Astrocyte of the spinal cord (primary cell): ENCODE results near the gene ZNF217.
"Not testable (repeated sequence)": the region's sequence is repeated elsewhere in the genome, so short reads cannot be mapped to it uniquely, and the experiment has no call there.

Experiments
- DNase-seq: peaks from one replicate; pipeline ENCODE4 v3.0.0; 2011; ENCODE audit warnings: low read depth, low spot score
- H3K4me3 ChIP-seq: 2 replicates; pipeline ENCODE4 v1.5.1; 2011; ENCODE audit warnings: low read depth, mild to moderate bottlenecking, low read length, moderate library complexity
- in situ Hi-C: cut with HindIII; loops from 2 replicates; pipeline ENCODE4 v1.10.0; 2017; ENCODE audit warnings: low sequenced_read_pairs
- TF ChIP-seq, protein P1 (sequence below): IDR thresholded peaks from 2 replicates; pipeline ENCODE4 v1.5.1; 2012; ENCODE audit warnings: low read depth, mild to moderate bottlenecking, low read length, inconsistent platforms

ZNF217 gene

DNA sequence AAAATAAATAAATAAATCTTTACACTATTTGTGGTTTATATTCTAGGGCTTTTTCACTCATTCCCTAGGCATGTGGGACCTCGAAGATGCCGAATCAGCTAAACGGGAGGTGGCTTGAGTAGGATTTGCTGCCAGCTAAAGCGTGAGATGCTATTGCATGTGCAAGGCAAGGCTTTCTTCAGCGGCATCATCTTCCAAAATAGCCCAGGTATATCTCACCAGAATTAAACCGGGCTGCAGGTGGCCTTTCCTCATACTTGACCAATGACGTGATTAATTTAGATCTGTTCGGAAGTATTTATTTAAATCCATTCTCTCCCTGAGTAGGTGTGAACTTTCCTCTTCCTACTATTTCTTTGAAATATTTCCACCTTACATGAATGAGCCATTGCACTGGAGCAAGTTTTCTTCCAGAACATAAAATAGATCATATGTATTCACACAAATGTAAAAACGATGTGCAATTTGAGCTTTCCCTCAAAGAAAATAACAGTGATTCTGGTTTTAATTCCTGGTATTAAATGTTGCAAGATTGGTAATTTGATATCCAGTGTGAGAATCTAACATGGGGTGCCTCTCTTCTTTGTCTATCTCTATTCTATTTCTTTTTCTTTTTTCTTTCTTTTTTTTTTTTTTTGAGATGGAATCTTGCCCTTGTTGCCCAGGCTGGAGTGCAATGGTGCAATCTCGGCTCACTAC, 24.3 kb upstream of the ZNF217 start:
- H3K4me3 ChIP-seq: no peak overlapping the region
- no peak for DNase-seq
- TF ChIP-seq, protein P1, sequence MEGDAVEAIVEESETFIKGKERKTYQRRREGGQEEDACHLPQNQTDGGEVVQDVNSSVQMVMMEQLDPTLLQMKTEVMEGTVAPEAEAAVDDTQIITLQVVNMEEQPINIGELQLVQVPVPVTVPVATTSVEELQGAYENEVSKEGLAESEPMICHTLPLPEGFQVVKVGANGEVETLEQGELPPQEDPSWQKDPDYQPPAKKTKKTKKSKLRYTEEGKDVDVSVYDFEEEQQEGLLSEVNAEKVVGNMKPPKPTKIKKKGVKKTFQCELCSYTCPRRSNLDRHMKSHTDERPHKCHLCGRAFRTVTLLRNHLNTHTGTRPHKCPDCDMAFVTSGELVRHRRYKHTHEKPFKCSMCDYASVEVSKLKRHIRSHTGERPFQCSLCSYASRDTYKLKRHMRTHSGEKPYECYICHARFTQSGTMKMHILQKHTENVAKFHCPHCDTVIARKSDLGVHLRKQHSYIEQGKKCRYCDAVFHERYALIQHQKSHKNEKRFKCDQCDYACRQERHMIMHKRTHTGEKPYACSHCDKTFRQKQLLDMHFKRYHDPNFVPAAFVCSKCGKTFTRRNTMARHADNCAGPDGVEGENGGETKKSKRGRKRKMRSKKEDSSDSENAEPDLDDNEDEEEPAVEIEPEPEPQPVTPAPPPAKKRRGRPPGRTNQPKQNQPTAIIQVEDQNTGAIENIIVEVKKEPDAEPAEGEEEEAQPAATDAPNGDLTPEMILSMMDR: no peak
- in situ Hi-C loops: no loop called here

DNA sequence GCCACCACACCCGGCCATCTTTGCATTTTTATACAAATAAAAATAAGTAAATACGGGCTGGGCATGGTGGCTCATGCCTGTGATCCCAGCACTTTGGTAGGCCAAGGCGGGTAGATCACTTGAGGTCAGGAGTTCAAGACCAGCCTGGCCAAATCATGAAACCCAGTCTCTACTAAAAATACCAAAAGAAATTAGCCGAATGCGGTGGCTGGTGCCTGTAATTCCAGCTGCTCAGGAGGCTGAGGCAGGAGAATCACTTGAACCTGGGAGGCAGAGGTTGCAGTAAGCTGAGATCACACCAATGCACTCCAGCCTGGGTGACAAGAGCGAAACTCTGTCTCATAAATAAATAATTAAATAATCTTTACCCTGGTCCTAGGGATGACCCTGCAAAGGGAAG, 22.9 kb upstream of the ZNF217 start:
- H3K4me3 ChIP-seq, in situ Hi-C loops, DNase-seq: not testable (repeated sequence)

DNA sequence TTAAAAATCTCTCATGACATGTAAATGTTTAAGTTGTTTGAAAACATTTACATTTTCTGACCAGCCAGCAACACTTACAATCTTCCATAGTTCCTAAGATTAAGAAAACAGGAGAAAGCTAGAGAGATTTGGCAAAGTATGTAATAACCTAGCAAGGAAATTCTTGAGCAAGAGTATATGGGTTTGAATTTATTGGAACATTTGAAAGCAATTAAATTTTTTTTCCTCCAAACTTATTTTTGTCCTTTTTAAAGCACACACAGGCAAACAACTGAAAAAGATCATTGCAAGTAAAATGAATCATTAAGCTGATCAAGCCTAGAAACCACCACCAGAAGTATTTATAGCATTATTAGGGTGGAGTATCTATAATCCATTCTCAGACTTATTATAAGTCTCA, 20.1 kb upstream of the ZNF217 start:
- in situ Hi-C loops: no loop called here
- H3K4me3 ChIP-seq: no peak overlapping the region
- DNase-seq: no peak
- TF ChIP-seq, protein P1: no peak

DNA sequence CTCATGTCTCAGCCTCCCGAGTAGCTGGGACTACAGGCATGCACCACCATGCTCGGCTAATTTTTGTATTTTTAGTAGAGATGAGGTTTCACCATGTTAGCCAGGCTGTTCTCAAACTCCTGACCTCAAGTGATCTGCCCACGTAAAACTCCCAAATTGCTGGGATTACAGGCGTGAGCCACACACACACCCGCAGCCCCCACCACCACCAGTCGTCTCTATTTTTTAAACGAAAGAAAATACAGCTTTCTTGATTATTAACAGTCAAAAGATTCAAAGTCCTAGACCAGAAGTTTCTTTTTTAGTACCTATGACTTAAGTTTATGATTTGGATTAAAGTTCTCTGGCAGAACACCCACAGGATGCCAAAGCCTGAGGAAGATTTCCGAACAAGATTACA, 18.6 kb upstream of the ZNF217 start:
- H3K4me3 ChIP-seq, DNase-seq, in situ Hi-C loops: not testable (repeated sequence)

DNA sequence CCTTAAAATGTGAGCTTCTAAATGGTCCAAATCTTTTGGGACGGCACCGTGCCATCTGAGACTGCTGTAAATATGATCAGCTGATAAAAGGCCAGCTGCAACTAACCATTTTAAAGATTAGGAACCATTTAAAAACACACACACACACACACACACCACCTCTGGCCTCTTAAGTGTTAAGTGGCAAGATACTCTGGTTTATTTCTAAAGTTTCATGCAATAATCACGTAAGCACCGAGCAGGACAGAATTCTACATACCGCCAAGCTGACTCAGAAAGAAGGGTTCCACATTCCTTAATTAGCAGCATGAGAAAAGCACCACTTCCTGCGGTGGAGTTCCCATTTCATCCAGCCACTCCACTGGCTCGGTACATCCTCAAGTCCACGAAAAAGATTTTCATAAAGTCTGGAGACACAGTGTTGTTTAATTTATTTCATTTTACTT, 17.8 kb upstream of the ZNF217 start:
- in situ Hi-C loops: no loop called here
- TF ChIP-seq, protein P1: no peak
- no peak overlapping the region for H3K4me3 ChIP-seq
- DNase-seq: peak; percentile 97

DNA sequence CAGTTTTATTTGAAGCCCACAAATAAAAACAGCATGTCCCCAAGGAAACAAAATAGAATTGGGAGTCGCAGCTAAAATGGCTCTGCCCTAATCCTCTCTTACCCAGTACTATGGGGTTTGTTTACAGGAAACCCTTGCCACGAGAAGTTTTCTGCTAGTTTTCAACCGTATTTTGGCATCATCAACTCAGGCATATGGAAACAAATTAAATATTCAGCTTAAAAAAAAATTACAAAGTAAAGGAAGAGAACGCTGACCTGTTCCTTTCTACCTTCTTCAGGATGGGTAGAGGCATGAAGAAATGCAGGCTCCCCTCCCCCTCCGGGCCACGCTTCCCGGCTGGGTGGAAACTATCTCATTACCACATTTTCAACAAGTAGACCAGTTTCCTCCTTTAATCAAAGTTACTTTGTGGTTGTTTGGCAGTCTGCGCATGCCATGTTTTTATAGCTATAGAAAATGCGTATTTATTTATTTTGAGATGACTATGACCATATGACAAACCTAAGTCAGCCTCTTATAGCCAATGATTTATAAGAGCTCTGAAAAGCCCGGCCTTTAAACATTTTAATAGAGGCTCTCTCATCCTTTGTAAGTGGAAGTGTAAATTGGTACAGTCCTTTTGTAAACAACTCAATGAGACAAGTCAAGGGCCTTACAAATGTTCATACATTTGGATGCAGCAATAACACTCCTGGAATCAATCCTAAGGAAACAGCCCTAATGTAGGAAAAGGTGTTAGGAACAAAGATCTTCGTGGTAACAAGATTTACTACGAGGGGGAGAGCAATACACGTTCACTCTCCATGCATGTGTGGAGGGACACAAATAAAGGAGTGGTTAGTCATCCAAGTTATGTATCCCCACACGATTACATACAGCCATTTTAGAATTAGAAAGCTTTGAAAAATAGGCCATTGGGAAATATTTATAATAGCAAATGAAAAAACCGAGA, 16.1 kb upstream of the ZNF217 start:
- TF ChIP-seq, protein P1: no peak
- DNase-seq: peak; percentile 48
- in situ Hi-C loops: no loop called here
- H3K4me3 ChIP-seq: no peak overlapping the region

DNA sequence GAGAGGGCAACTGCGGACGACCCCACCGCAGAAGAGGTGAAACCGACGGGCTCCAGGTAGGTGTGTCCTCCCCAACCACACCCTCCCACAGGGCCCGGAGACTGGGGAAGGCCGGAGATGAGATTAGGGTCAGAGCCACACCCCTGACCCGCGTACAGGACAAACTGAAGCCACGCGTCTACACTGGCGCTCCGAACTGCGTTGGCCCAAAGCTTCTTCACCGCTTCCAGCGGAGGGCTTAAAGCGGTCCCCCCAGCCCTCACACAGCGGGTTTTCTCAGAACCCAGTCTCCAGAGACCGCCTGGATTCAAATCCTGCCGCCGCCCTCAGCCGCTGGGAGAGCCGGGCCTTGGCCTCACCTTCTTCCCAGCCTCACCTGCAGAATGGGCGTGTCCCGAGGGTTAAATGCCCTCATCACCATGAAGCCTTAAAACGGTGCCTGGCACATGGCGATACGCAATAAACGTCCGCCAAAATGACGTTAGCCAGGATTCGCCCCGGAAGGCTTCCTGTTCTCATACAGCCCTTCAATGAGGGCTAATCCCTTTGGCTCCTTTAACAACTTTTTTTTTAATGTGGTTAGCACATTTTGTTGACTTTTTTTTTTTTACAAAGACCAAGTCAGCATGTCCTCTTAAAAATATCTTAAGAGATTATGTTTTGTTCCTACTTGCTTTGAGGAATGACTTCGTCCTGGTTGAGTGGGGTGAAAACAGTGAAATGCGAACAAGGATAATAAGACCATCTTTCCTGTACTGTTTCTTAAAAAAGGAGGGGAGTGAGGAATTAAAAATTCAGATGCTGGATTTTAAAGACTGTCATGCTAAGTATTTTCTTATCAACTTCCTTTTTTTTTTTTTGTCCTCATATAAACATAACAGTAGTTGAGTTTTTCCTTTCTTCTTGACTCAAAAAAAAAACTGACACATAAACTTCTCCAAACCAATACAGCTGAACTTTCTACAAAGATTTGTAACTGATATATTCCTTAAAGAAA, 15.1 kb upstream of the ZNF217 start:
- TF ChIP-seq, protein P1: no peak
- peak; percentile 33 for DNase-seq
- in situ Hi-C loops: no loop called here
- H3K4me3 ChIP-seq: no peak overlapping the region
